Liver (tissue), 9 donors: ENCODE data around the gene OGFR. TPM values are rescaled to one million over a fixed set of nuclear protein-coding genes. Genes with fewer than 3 reads are reported as not detected.

Experiments
- DNase-seq: peaks from one replicate; pipeline ENCODE4 v3.0.0-alpha.2; 2017; ENCODE audit warnings: low spot score
- H3K27ac ChIP-seq, 2 donors: one replicate each; pipeline ENCODE4 v1.7.0; 2013; ENCODE audit warnings: inconsistent platforms in 2 of 2, low read length in 2 of 2, control low read depth in 1 of 2, low read depth in 1 of 2, mild to moderate bottlenecking in 1 of 2
- H3K27me3 ChIP-seq, 4 donors: one replicate each; pipeline versions ENCODE4 v1.6.1 to v1.7.0; 2013; ENCODE audit warnings: low read length in 3 of 4, inconsistent platforms in 1 of 4, mild to moderate bottlenecking in 1 of 4, moderate library complexity in 1 of 4; ENCODE audit not compliant: control insufficient read depth in 4 of 4, insufficient read depth in 4 of 4
- H3K36me3 ChIP-seq, 4 donors: one replicate each; pipeline versions ENCODE4 v1.6.1 to v1.7.0; 2013; ENCODE audit warnings: low read length in 3 of 4, mild to moderate bottlenecking in 3 of 4, low read depth in 1 of 4, moderate library complexity in 1 of 4; ENCODE audit not compliant: control insufficient read depth in 4 of 4, insufficient read depth in 3 of 4
- H3K4me1 ChIP-seq, 4 donors: one replicate each; pipeline versions ENCODE4 v1.6.1 to v1.7.0; 2013; ENCODE audit warnings: low read length in 3 of 4, mild to moderate bottlenecking in 3 of 4, moderate library complexity in 1 of 4; ENCODE audit not compliant: control insufficient read depth in 4 of 4, insufficient read depth in 4 of 4
- H3K4me3 ChIP-seq, 3 donors: one replicate each; pipeline versions ENCODE4 v1.6.1 to v1.7.0; 2013; ENCODE audit warnings: low read length in 3 of 3, control low read depth in 1 of 3, low read depth in 1 of 3, mild to moderate bottlenecking in 1 of 3
- H3K9ac ChIP-seq, 2 donors: one replicate each; pipeline ENCODE4 v1.7.0; 2013; ENCODE audit warnings: low read length in 2 of 2, mild to moderate bottlenecking in 2 of 2, moderate library complexity in 2 of 2, control low read depth in 1 of 2, low read depth in 1 of 2
- H3K9me3 ChIP-seq, 4 donors: one replicate each; pipeline versions ENCODE4 v1.6.1 to v1.7.0; 2013; ENCODE audit warnings: low read length in 3 of 4; ENCODE audit not compliant: control insufficient read depth in 4 of 4
- ATF3 ChIP-seq: IDR thresholded peaks from 2 replicates; pipeline ENCODE4 v1.6.1; 2016; ENCODE audit warnings: antibody characterized with exemption
- CTCF ChIP-seq: fragments of 150-350 bp; IDR thresholded peaks from 2 replicates; pipeline ENCODE4 v1.5.1; 2017; ENCODE audit warnings: improper control_type of control experiment, low read depth, low read length; ENCODE audit not compliant: missing input control
- EGR1 ChIP-seq, 2 donors: IDR thresholded peaks; 2 replicates each; pipeline ENCODE4 v1.6.1; 2016 to 2018; ENCODE audit warnings: antibody characterized with exemption in 2 of 2, low read depth in 2 of 2
- FOXA1 ChIP-seq: IDR thresholded peaks from 2 replicates; pipeline ENCODE4 v1.6.1; 2016; ENCODE audit warnings: antibody characterized with exemption
- FOXA2 ChIP-seq: IDR thresholded peaks from 2 replicates; pipeline ENCODE4 v1.6.1; 2016; ENCODE audit warnings: antibody characterized with exemption
- GABPA ChIP-seq, 2 donors: IDR thresholded peaks in 1 of 2; conservative IDR thresholded peaks in 1 of 2; 2 replicates each; pipeline ENCODE4 v1.6.1; 2016; ENCODE audit warnings: antibody characterized with exemption in 2 of 2, mild to moderate bottlenecking in 1 of 2, moderate library complexity in 1 of 2
- HNF4A ChIP-seq, 2 donors: conservative IDR thresholded peaks; 2 replicates each; pipeline ENCODE4 v1.6.1; 2016; ENCODE audit warnings: antibody characterized with exemption in 2 of 2, mild to moderate bottlenecking in 2 of 2
- JUND ChIP-seq, 2 donors: IDR thresholded peaks; 2 replicates each; pipeline ENCODE4 v1.6.1; 2016; ENCODE audit warnings: antibody characterized with exemption in 2 of 2
- NR2F2 ChIP-seq: IDR thresholded peaks from 2 replicates; pipeline ENCODE4 v1.6.1; 2016; ENCODE audit warnings: antibody characterized with exemption
- RAD21 ChIP-seq, 2 donors: IDR thresholded peaks; 2 replicates each; pipeline ENCODE4 v1.6.1; 2016; ENCODE audit warnings: antibody characterized with exemption in 2 of 2, mild to moderate bottlenecking in 2 of 2
- RXRA ChIP-seq, 2 donors: IDR thresholded peaks; 2 replicates each; pipeline ENCODE4 v1.6.1; 2017 to 2018; ENCODE audit warnings: antibody characterized with exemption in 2 of 2, mild to moderate bottlenecking in 1 of 2
- SP1 ChIP-seq: IDR thresholded peaks from 2 replicates; pipeline ENCODE4 v1.6.1; 2018; ENCODE audit warnings: antibody characterized with exemption, mild to moderate bottlenecking
- TAF1 ChIP-seq: conservative IDR thresholded peaks from 2 replicates; pipeline ENCODE4 v1.6.1; 2016; ENCODE audit warnings: antibody characterized with exemption, mild to moderate bottlenecking
- YY1 ChIP-seq: IDR thresholded peaks from 2 replicates; pipeline ENCODE4 v1.6.1; 2016; ENCODE audit warnings: antibody characterized with exemption, mild to moderate bottlenecking
- ZBTB33 ChIP-seq: IDR thresholded peaks from 2 replicates; pipeline ENCODE4 v1.6.1; 2016; ENCODE audit warnings: antibody characterized with exemption
- WGBS: extraction: QIAGEN DNeasy Blood & Tissue Kit; methylation state at CpG from one replicate; pipeline ENCODE4 v1.1.7; 2013; 5-methylcytosine and 5-hydroxymethylcytosine counted together
- polyA plus RNA-seq, 2 donors: library from polyadenylated mRNA; stranded (reverse) in 1 of 2; unstranded in 1 of 2; fragments of 200-250 nt in 1 of 2; fragments of >200 nt in 1 of 2; fragmentation: Nextera tagmentation in 1 of 2; extraction: Ambion mirVana in 1 of 2; gene quantifications; one replicate each; pipeline versions ENCODE4 v1.2.1 to v1.2.3, GENCODE V29; 2013 to 2015
- total RNA-seq, 2 donors: library from RNA; depleted of rRNA; stranded (reverse); fragments of >200 nt; gene quantifications; one replicate each; pipeline ENCODE4 v1.2.3, GENCODE V29; 2014
- donor health status: healthy.
- donor health status: healthy.
- donor health status: healthy.
- donor health status: healthy.
- donor health status: healthy.

Gene OGFR
- total and polyA plus RNA-seq, 4 donors: 5.9 to 59.4 (median 29.4) TPM

- no peak for DNase-seq
- Histone ChIP-seq H3K4me3 (no peak overlapping the region), H3K4me1 (peaks cover 11 to 31% (median 21%) of the 10 kb centered on the region in 4 donors), H3K9me3 (no peaks in the 10 kb centered on the region), H3K36me3 (no peaks in the 10 kb centered on the region), H3K27me3 (no peaks in the 10 kb centered on the region), H3K27ac (peak overlapping the region; percentile 78 to 94), H3K9ac (no peak overlapping the region)
- 48% methylated on average over 10 of the region's 10 CpGs for WGBS
- TF ChIP-seq HNF4A (conservative IDR thresholded peaks at IDR 0.05) (peak; percentile 64 to 65), ZBTB33 (no peak), FOXA1 (no peak), CTCF (no peak), ATF3 (no peak), YY1 (no peak), TAF1 (no peak), RXRA (IDR thresholded peaks at IDR 0.05) (peak; percentile 41 to 43), EGR1 (IDR thresholded peaks at IDR 0.05; ENCODE audit: low read depth in 2 of 2) (no peak), RAD21 (IDR thresholded peaks at IDR 0.05) (peak in 1 of 2 donors; percentile 35), SP1 (peak; percentile 79), FOXA2 (no peak), JUND (IDR thresholded peaks at IDR 0.05) (no peak)
Observed at GRCh38 chr20:62831361-62831788, 26.7 kb downstream of the OGFR start.

- no peak for DNase-seq
- no peak for TF ChIP-seq JUND (IDR thresholded peaks at IDR 0.05)
- no peak for TF ChIP-seq HNF4A (conservative IDR thresholded peaks at IDR 0.05)
- no peak for TF ChIP-seq RXRA (IDR thresholded peaks at IDR 0.05)
- no peak for TF ChIP-seq GABPA (IDR thresholded peaks at IDR 0.05 in 1 of 2, conservative IDR thresholded peaks at IDR 0.05 in 1 of 2)
- H3K4me1 ChIP-seq: peaks cover 11 to 31% (median 21%) of the 10 kb centered on the region in 4 donors
- WGBS: 61% methylated on average over 10 of the region's 10 CpGs
- peak overlapping the region; percentile 78 to 94 for H3K27ac ChIP-seq
- peak overlapping the region; percentile 19 to 40 for H3K9ac ChIP-seq
- no peaks in the 10 kb centered on the region for H3K36me3 ChIP-seq
- H3K4me3 ChIP-seq: no peak overlapping the region
- H3K9me3 ChIP-seq: no peaks in the 10 kb centered on the region
- H3K27me3 ChIP-seq: no peaks in the 10 kb centered on the region
Observed at GRCh38 chr20:62831854-62832211, 27.2 kb downstream of the OGFR start.

- TF ChIP-seq CTCF (no peak), SP1 (no peak), NR2F2 (no peak), YY1 (peak; percentile 16)
- peak overlapping the region in 1 of 3 donors; percentile 12 for H3K4me3 ChIP-seq
Observed at GRCh38 chr20:62832212-62832922, 27.7 kb downstream of the OGFR start.

More at GRCh38 chr20:62832212-62832922, 27.7 kb downstream of the OGFR start:
- peak overlapping the region; percentile 78 to 94 for H3K27ac ChIP-seq
- peak overlapping the region; percentile 40 to 59 for H3K9ac ChIP-seq
- no peaks in the 10 kb centered on the region for H3K9me3 ChIP-seq
- H3K27me3 ChIP-seq: no peaks in the 10 kb centered on the region
- H3K36me3 ChIP-seq: no peaks in the 10 kb centered on the region
- WGBS: 26% methylated on average over 22 of the region's 22 CpGs
- no peak for DNase-seq
- peaks cover 11 to 31% (median 21%) of the 10 kb centered on the region in 4 donors for H3K4me1 ChIP-seq
